BJ (cell line): ENCODE data around the gene JAKMIP1. TPM values are rescaled to one million over a fixed set of nuclear protein-coding genes. Genes with fewer than 3 reads are reported as not detected.

ENCODE experiments used
- CTCF ChIA-PET: fragments of 350-600 bp; formaldehyde crosslinking; extraction: SDS; loops from one replicate; lab custom pipeline; 2021; ENCODE audit warnings: antibody characterized with exemption, inconsistent platforms; lab: Yijun Ruan, JAX
- POLR2A ChIA-PET: fragments of 300-600 bp; sonication (Branson Sonifier 250); formaldehyde crosslinking; extraction: SDS; loops from one replicate; lab custom pipeline; 2021; ENCODE audit warnings: antibody characterized with exemption; lab: Charles Lee
- DNase-seq: peaks from one replicate; pipeline ENCODE4 v3.0.0-alpha.2; 2011; ENCODE audit warnings: low read depth
- H3K27me3 ChIP-seq: 2 replicates; pipeline ENCODE4 v1.6.0; 2011; ENCODE audit warnings: low read length; ENCODE audit not compliant: control insufficient read depth, insufficient read depth
- H3K36me3 ChIP-seq: 2 replicates; pipeline ENCODE4 v1.5.1; 2011; ENCODE audit warnings: low read length; ENCODE audit not compliant: control insufficient read depth, insufficient read depth
- H3K4me3 ChIP-seq: 2 replicates; pipeline ENCODE4 v1.5.1; 2011; ENCODE audit warnings: low read depth, mild to moderate bottlenecking, control low read depth, low read length
- polyA plus RNA-seq: library from polyadenylated mRNA; depleted of rRNA; stranded (reverse); fragments of >200 nt; gene quantifications from 2 replicates; pipeline ENCODE4 v1.2.3, GENCODE V29; 2011
- TF ChIP-seq, protein P1 (sequence below): IDR thresholded peaks from 2 replicates; pipeline ENCODE4 v1.5.1; 2011; ENCODE audit warnings: low read depth, mild to moderate bottlenecking, control low read depth, inconsistent platforms, low read length, moderate library complexity; ENCODE audit not compliant: insufficient read depth

Gene JAKMIP1
- polyA plus RNA-seq, 1 experiment = not detected

DNA sequence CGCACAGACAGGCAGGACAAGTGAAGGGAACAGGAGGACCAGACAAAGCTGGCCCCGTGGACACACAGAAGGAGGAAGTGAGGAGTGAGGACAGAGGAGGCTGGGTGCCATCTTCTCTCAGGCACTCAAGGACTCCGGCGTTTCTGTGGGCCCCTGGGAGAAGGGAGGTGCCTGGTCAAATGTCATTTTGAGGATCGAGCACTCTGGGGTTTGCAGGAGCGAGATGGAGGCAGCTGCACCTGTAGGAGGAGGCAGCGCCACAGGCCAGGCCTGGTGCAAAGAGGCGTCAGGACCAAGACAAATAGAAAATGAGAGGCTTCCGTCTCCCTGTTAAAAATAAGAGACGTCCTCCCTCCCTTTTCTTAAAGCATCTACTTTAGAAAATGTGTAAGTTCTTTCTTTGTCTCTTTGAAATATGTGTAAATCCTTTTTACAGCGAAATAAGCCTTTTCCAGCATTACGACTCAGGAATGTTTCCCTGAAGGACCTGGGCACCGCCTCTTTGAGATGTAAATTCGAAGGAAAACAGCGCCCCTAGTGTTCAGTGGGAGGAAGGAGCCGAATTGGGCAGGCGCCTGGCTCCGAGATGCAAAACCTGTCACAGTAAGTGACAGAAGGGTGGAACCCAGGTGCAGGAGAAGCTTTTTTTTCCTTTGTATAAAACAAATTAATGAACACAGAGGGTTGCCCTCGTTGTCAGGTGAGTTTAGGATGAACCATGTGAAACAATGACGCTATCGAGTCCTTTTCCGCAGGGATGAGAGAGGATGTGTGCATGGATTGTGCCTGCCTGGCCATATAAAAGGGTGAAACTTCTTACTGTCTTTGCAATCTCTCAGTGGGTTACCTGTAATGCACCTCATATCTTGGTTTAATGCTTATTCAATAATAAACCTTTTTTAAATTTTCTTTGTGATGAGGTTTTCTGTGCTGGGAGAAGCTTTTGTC, 180.8 kb downstream of the JAKMIP1 start:
- no peaks in the 10 kb centered on the region for H3K27me3 ChIP-seq
- POLR2A ChIA-PET = no interaction called here
- H3K4me3 ChIP-seq = no peak overlapping the region
- TF ChIP-seq, protein P1, sequence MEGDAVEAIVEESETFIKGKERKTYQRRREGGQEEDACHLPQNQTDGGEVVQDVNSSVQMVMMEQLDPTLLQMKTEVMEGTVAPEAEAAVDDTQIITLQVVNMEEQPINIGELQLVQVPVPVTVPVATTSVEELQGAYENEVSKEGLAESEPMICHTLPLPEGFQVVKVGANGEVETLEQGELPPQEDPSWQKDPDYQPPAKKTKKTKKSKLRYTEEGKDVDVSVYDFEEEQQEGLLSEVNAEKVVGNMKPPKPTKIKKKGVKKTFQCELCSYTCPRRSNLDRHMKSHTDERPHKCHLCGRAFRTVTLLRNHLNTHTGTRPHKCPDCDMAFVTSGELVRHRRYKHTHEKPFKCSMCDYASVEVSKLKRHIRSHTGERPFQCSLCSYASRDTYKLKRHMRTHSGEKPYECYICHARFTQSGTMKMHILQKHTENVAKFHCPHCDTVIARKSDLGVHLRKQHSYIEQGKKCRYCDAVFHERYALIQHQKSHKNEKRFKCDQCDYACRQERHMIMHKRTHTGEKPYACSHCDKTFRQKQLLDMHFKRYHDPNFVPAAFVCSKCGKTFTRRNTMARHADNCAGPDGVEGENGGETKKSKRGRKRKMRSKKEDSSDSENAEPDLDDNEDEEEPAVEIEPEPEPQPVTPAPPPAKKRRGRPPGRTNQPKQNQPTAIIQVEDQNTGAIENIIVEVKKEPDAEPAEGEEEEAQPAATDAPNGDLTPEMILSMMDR = peak; percentile 75
- CTCF ChIA-PET = interaction anchor here (1.0 to 2.6 kb wide), 9 partner anchors 9 to 619 kb away, joined by 3 to 9 read pairs (median 4); no protein-coding TSS in a partner anchor
- no peaks in the 10 kb centered on the region for H3K36me3 ChIP-seq
- no peak for DNase-seq

DNA sequence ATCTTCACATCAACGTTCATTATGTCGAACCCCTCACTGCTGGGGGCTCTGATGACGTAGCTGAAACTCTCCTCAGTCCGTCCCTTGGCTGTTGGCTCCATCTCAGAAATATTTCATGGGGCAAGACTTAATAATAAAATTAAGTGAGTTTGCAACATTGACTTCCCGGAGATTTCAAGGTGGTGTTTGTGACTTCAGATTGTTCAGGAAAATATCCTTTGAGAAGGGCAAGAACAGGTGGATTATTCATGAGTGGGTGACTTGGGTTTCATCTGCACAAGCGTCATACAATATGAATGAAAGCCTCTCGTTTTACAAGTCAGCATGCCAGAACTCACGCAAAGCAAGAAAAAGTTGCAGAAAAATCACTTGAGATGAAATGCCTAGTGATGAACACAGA, 182.0 kb downstream of the JAKMIP1 start, which contains the start of gene C4orf50:
C4orf50 (minus strand) TSS at position 101 of the 400 bp plus-strand sequence.
- Histone ChIP-seq H3K36me3 (no peaks in the 10 kb centered on the region), H3K4me3 (no peak within 1 kb of the TSS), H3K27me3 (no peaks in the 10 kb centered on the region)
- no peak for DNase-seq
- CTCF ChIA-PET = interaction anchor here (1.1 to 2.6 kb wide), 4 partner anchors 8 to 20 kb away, joined by 3 to 6 read pairs (median 4); no protein-coding TSS in a partner anchor
- TF ChIP-seq, protein P1 = no peak
- POLR2A ChIA-PET = no interaction called here

DNA sequence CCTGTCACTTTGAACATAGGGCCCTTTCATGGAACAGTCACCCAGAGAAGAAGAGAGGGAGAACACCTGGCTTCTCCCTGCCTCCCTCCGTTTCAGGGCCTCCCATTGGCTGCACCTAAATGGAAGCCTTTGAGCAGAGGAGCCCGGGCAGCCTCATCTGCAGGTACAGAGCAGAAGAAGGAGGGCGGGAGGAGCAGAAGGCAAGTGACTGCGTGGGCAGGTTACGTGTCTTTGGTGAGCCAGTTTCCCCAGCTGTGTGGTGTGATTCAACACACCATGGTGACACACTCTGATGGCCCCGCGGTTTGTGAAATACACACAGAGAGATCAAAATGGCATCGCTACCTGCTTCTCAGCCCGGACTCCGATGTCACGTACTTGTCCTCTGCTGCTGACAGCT, 182.5 kb downstream of the JAKMIP1 start:
- H3K4me3 ChIP-seq = no peak overlapping the region
- DNase-seq = no peak
- ChIA-PET POLR2A (no interaction called here), CTCF (no interaction called here)
- TF ChIP-seq, protein P1 = no peak
- no peaks in the 10 kb centered on the region for H3K36me3 ChIP-seq
- H3K27me3 ChIP-seq = no peaks in the 10 kb centered on the region

DNA sequence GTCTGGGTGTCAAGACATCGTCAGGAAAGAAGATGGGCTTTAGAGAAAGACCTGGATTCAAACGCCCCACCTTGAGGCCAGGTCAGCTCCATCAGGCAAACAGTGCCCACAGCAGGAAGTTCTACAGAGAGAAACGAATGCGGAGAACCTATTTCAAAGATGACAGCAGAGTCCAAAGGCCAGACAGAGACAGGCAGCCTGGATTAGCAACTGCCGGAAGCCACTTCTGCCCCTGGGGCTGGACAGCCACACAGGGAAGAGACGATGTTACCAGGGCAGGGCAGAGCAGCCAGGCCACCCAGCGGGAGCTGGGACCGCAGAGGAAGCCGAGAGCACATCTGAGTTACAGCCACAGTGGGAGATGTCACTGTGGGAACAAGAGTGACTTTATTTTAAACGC, 183.3 kb downstream of the JAKMIP1 start:
- no peak for DNase-seq
- Histone ChIP-seq H3K36me3 (no peaks in the 10 kb centered on the region), H3K27me3 (no peaks in the 10 kb centered on the region), H3K4me3 (no peak overlapping the region)
- TF ChIP-seq, protein P1 = no peak
- ChIA-PET CTCF (no interaction called here), POLR2A (no interaction called here)

DNA sequence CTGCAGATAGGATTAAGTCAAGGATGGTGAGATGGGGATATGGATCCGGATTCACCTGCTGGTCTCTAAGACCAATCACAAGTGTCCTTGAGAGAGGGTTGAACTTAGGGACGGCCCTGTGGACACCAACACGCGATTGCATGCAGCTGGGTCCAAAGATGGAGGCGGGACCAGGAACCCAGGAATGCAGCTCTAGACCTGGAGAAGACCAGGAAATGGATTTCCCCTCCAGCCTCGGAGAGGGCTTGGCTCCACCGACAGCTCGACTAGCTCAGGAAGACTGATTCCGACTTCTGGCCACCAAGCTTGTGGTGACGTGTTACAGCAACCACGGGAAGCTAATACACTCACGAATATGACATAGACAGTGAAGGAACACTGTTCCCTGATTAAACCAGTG, 186.8 kb downstream of the JAKMIP1 start:
- ChIA-PET POLR2A (no interaction called here), CTCF (interaction anchor here (1.4 kb wide), 1 partner anchor 15 kb away, joined by 4 read pairs; no protein-coding TSS in a partner anchor)
- no peak for DNase-seq
- Histone ChIP-seq H3K4me3 (no peak overlapping the region), H3K27me3 (no peaks in the 10 kb centered on the region; the same call in 1 of the 2 replicates), H3K36me3 (no peaks in the 10 kb centered on the region)
- TF ChIP-seq, protein P1 = no peak
